Inferior parietal cortex (tissue), 1 donor: ENCODE data around the gene ICE2.

Experiments
- DNase-seq: peaks from one replicate; pipeline ENCODE4 v3.0.0-alpha.2; 2016; ENCODE audit errors: extremely low spot score

ICE2 gene

DNA sequence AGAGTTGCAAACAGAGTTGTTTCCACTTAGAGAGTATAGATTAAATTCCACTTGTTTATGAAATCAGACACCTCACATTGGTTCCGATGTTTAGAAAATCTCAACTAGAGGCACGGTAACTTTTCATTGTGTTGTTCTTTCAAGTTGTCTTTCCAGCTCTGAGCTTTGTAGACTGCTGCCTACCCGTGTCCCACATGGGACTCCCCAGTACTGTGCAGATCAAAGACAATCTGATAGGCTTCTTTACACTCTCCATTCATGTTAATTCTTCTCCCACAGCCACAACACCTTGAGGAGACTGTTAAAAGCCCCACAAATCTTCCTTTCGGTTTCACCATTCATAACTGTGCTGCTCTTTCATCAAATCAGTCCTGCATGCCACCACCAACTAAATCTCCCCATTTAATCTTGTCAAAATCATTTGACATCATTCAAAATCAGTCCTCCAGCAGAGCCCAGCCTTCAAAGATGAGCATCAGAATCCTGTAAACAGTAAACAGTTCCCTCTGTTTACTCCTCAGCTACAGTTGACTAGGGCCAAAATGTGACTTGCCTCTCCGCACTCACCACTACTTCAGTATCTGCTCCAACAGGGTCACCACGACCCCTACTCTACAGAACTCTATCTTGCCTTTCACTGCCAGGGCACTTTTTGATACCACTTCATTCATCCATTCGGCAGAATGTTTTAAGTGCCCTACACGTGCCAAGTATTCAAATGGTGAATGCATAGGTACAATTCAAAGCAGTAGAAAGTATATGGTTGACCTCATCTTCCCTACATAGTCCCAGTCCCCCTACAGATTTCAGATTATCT lies 89.5 kb downstream of the ICE2 start:
- no peak for DNase-seq

DNA sequence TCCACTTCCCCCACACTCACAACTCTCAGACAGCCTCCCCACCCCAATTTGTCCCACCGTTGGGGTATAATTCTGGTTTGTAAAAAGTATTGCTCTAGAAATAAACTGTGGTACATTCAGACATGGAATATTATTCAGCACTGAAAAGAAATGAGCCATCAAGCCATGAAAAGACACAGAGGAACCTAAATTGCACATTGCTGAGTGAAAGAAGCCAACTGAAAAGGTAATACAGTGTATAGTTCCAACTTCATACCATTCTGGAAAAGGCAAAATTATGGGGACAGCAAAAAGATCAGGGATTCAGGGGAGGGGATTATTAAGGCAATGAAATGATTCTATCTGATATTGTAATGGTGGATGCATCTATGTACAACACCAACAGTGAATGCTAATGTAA lies 91.6 kb downstream of the ICE2 start:
- DNase-seq, result no peak

DNA sequence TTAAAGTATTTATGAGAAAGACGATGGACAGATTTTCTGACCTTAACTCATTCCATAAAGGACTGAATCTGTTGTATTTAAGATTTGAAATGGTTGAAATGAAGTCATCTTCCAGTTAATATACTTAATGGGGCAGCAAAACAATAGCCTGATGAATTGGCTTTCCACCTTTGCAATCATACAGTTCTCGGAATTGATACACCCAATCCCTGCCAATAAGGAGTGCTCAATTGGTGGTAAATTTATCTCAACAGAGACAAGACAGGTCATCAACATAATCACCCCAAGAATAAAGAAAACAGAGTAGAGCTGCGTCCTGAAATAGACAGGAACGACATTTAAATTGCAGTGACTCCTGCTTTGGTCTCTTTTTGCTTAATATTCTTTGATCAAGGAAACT lies 92.3 kb downstream of the ICE2 start:
- no peak for DNase-seq

DNA sequence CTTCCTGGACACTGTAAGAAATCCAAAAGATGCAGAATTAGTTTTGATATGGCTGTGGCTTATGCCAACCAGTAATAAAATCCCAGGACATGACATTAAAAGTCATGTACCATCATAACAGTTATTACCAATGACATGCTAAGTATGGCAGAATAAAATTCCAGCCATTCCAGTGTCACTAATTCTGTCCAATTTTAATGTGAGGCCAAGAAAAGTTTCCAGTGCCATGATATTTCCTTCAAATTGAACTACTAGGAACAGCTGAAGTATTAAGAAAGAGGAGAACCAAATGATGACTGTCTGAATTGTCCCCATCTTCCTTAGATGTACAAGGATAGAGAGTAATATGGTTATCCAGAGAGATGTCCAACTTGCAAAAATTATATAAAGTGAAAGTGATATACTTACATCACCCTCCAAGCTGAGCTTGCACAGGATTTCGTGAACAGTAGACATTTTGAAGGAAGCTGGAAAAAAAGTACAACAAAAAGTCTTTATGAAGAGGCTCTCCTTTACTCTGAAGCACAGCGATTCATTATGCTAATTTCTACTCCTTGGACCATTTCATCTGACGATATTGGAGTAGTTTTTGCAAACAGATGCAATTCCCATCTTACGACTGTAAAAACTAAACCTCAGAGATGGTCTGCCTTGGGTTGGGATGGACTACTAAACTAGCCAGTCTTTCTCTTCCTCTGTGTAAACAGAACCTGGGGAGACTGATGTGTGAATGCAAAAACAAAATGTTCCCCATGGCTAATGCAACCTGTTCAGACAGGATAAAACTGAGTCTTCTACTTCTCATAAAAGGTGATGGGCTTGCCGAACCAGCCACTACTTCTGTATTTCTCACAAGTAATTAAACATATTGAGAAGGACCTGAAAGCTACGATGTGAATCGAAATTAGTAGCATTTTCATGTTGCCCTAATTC lies 93.1 kb downstream of the ICE2 start:
- no peak for DNase-seq

DNA sequence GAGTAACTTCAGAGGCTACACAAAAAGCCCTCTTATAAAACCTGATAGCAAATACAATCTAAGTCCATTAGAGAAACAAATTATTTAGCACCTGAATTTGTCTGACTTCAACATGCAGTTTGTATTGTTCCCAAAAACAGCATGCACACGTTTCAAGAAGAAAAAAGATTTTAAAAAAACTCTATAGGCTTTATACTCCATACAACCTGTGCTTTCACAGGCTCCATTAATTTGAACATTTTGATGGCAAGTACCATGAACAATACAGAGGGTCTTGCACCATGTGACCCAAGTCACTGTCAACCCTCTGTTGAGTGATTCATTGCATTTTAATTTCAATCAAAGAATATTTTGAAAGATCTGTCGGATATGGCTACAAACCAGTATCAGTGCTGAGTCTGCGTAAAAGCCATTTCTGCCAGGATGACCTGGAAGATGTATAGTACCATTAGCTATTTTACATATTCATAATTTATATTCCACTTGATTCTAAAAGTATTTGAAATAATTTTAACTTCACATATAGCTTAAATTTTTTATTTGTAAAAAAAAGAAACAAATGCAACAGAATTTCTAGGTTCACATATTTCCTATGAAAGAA lies 94.3 kb downstream of the ICE2 start:
- no peak for DNase-seq

DNA sequence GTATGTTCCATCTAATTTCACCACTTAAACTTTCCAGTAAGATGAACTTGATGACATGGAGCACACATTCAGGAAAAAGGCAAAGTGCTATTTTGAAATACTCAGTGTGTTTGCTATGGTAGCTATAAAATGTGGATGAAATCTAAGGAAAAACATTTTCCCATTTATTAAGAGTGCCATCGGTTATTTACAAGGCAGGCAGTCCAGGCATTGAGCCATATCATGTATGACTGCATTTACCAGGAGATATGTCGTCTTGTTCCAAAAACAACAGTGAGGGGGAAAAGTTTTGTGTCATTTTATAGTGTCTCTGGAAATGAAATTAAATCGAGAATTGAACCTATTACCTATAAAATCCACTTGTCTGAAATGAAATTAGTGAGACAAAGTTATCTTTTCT lies 94.9 kb downstream of the ICE2 start:
- DNase-seq, result no peak

DNA sequence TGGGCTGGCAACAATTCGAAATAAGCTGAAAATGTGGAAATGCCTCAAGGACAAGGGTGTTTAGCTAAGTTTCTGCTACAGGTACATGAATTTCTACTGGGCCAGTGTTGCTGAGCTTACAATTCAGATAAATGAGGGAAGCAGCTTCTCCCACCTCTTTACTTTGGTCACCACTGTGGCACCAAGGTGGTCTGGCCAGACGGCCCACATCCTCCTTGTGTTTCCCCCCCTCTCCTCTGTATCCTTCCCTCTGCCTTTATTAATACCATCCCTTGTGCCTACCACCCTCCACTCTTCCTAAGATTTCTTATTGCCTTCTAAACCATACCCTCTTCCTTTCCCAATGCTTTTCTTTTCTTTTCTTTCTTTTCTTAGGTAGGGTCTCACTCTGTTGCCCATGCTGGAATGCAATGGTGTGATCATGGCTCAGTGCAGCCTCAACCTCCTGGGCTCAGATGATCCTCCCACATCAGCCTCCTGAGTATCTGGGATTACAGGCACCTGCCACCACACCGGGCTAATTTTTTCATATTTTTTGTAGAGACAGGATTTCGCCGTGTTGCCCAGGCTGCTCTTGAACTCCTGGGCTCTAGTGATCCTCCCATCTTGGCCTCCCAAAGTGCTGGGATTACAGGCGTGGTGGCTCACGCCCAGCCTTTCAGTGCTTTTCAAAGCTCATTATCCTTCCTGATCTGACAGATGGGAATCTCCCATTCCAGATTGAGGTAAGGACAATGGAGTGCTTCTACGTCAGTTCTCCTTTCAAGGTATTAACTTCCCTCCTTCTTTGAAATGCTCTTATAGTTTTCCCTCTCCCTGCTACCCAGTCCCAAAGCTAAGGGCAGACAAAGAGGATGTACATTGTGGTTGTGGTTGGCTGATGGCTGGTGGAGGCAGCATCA lies 95.9 kb downstream of the ICE2 start:
- no peak for DNase-seq

DNA sequence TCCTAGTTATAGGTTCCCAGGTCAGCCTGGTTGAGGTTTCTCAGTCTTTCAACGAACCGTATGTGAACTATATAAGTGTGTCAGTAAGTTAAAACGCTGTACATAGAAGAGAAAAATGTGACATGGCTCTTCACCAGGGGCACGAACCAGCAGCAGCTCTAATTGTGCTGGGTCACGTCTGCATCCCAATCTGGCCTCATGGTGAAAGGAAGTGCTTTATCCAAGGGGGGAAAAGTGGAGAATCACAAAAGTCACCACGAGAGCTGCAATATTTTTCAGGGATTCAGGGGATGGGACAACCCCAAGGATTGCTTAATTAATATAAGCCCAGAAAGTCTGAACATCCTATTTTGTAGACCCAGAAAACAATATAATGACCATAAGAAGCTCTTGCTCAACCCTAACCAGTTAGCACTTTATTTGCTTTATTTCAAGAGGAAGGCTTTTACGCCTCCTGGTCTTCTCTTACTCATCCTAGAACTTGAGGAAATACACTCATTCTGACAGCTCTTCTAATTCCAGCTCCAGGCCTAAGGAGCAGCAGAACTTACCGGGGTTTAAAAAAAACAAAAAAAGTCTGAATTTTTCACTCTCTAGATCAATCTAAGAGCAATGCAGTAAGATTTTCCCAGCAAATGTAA lies 97.7 kb downstream of the ICE2 start:
- DNase-seq, result no peak

DNA sequence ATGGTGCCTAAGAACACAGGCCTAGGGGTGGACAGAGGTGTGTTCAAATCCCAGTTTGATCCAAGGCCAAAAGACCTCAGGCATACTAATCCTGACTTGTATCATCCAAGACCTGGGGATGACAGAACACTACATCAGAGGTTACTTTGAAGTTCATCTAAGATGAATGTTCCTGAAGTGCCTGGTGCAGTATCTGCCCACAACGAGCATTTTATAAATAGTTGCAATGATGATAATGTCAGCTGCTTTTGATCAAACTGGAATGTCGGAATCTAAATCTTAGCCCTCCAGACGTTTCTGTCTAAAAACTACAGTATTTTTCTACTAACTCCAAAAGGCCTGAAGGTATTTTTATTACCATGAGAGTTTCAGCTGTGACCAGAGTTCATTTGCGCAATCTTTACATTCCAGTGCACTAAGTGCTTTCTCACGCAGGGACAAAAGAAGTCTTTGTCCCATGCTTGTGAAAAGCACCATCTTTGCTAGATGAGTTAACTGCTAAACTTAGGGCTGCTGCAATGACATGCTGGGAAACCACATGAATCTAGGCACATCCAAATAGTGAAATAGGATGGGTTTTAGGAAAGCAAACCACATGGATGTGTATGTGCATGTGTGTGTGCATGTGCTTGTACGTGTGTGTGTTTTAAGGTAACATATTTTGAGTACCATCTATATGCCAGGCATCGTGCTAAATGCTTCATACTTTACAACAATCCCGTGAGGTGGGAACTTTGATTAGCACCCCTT lies 99.2 kb downstream of the ICE2 start:
- no peak for DNase-seq

DNA sequence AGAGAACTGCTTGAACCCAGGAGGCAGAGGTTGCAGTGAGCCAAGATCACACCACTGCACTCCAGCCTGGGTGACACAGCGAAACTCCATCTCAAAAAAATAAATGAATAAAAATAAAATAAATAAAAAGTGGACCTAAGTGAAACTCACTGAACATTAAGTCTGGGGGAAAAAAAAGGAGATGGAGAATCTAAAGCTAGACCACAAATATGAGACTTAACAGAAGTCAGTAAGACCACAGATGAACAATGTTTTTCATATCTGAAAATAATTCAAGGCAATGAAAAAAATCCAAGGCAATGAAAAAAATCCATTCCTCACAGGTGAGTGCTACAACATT lies 99.8 kb downstream of the ICE2 start:
- DNase-seq, result no peak

DNA sequence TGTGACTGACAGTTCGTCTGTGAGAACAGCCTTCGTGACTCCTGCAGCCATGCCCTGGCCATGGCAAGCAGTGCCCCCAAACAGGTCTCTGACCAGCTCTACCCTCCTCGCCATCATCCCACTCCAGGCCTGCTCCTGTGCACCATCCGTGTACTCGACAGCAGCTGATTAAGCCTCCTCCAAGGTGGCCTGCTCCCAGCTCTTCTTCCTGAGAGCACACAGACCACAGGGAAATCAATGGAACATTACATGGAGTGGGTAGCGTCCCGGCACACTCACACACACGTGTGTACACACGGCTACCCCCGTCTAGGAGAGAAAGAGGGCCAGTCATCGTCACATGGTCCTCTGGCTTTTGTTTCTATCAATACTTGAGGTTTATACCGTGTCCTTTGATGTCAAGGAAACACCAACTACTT lies 102.3 kb downstream of the ICE2 start:
- no peak for DNase-seq

DNA sequence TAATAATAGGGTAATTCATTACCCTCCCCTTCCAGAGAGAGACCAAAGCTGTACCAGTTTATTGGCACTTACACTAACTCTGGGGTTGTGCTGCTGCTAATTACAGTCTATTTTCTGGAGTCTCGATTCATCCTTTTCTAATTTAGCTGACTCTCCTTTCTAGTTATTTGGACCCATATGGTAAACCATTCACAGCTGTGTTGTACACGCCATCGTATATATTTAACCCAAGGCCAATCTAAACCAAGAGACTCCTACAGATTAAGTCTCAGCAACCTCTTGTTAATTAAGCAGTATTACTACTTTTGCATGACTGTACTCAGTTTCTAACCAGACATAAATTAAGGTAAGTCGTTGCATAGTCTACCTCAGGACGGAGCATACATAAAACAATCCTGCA lies 103.6 kb downstream of the ICE2 start:
- DNase-seq, result no peak

DNA sequence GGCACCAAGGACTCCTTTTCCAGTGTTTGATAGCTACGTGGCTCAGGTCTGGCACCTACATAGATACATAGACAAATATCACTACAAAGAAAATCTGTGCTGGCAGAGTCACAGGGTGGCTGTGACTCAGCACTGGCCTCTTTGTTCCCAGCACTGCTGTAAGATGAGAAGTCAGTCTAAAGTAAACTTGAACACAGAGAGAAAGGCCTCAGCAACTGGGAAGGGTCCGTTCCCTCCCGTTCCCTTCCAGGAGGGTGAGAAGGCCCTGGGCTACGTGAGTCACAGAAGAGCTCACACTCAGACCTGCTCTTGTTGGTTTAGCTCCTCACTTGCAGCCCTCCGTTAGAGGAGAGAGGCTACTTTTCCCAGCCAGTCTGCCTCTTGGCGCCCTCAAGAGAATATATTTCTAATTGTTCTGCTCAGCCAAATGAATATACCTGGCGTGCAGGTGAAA lies 104.3 kb downstream of the ICE2 start:
- no peak for DNase-seq

DNA sequence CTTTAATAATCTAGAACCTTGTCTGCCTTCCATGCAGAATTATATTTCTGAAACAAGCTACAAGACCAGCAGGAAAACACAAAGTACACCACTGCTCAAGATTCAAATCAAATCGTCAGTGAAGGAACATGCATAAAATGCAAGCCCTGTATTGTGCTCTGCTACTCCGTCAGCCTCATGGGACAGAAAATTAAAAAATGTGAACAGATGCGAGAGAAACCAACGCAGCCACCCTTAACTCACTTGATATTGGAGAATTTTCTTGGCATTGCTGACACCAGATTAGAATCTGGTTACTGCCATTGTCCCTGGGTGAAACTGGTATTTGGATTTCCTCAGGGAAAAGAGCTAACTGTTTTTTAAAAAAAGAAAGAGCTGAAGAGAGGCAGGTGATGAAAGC lies 104.7 kb downstream of the ICE2 start:
- no peak for DNase-seq

DNA sequence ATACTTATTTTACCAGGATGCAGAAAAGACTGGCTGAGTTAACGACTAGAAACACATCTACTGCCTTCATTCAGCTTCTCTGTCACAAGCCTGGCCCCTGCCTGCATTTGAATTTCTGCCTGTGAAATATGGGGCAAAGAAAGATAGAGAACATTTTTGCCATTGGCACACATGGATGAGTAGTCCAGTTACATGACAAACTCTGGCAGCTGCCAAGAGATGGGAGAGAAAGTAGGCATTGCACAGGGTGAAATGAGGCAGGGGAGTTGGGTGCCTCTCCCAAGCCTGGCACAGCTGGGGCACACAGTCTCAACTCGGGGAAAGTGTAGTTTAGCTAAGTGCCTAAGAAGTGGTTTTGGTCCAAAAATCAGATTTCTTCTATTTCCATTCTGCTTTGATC lies 105.2 kb downstream of the ICE2 start:
- no peak for DNase-seq

DNA sequence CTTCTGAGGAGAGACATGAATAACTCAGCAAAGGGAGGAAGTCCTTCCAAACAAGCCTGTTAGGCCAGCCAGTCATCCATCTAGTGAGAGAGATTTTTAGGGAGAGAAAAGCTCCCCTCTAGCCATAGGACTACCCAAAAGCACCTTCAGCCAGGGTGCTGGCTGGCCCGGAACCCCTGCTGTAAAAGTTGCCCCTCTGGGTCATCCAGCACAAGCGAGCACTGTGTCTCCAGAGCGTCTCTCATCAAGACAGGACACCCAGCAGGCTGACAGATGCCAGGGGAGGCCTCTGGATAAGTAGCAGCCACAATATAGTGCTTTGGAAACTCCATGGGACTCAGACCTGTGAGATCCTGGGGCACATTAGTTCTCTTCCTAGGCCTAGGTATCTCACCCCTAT lies 105.6 kb downstream of the ICE2 start:
- no peak for DNase-seq

DNA sequence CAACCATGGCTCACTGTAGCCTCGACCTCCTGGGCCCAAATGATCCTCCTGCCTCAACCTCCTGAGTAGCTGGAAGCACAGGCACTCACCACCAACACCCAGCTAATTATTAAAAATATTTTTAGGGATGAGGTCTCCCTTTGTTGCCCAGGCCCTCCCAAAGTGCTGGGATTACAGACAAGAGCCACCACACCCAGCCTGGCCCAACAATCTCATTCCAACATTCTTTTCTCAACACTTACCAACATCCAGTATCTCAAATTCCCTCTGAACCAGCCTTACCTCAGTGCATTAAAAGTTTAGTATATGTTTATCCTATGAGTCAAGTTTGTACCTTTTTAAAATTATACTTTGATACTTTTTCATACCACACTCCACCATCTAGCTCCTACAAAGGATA lies 106.2 kb downstream of the ICE2 start:
- DNase-seq, result no peak

DNA sequence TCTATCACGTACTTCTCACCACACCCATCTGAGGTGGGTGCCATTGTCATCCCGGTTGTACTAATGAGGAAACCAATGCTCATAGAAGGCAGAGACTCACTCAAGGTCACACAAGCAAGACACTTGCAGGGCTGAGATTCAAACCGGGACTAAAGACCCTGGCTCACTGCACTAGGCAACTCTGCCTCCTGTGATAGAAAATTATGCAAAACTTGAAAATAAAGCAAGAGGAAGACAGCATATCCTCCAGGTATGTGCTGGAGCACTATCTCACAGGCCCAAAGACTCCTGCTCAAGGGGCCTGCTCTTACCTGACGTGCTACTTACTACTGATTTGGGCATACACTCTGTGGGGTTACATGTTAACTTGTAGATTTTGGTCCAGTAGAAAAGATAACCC lies 106.7 kb downstream of the ICE2 start:
- DNase-seq, result no peak

DNA sequence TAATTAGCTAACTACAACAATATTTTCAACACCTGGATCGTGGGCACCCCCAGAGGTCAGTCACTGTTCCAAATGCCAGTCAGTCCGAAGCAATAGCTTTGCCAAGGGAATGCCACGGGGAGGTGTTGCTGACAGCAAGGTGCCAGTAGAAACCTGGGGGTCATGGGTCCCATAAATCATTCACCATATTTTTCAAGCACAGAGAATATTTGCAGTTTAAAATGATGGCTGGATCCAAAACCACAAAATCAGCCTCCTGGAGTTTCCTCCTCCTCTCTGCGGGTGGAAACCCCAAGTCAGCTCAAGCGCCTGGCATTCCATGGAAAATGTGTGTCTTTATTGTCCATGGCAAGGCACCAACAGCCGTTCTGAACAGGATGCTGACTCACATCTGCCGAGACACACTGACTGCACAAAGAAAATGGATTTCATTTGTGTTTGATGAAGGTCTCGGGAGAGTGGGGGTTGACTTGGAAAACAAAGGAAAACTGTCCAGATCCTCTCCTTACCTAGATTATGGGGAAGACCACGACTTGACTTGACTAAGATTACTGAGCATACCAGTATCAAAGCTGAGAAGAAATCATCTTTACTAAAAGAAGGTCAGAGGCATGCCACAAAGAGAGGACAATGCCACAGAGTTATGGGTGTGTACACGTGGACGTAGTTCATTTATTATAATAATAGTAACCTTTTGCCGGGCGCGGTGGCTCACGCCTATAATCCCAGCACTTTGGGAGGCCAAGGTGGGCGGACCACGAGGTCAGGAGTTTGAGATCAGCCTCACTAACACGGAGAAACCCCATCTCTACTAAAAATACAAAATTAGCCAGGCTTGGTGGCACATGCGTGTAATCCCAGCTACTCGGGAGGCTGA lies 107.5 kb downstream of the ICE2 start:
- no peak for DNase-seq

DNA sequence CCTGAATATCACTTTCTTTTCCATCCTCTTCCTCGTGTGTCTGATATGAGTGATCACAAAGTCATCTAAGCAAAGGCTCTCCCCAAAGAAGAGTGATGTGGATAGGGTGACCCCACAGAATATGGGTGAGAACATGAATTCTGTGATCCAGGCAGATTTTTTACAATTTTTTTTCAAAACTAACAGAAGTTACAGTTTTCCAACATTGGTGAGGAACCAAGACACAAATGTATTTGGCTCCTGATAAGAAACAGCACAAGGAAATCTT lies 108.1 kb downstream of the ICE2 start:
- DNase-seq, result no peak
